ENCODE data around the gene GPER1.

The GPER1 gene

GRCh38 chr7:1103789-1104515 is 16.0 kb downstream of the GPER1 start:
- Histone ChIP-seq H3K79me2 (ENCODE audit: control insufficient read depth, insufficient read depth, low read length) (no peaks in the 10 kb centered on the region), H3K4me1 (ENCODE audit: control insufficient read depth, low read depth, low read length) (no peaks in the 10 kb centered on the region), H2BK120ac (ENCODE audit: low read depth, low read length) (no peak overlapping the region), H4K8ac (ENCODE audit: low read depth, low read length) (no peak overlapping the region), H2BK15ac (replicated peaks; ENCODE audit: low read depth) (no peak overlapping the region), H3K23ac (ENCODE audit: low read length) (no peak overlapping the region), H3K9ac (ENCODE audit: low read length) (no peak overlapping the region), H3K4me2 (ENCODE audit: low read length) (no peak overlapping the region), H4K5ac (ENCODE audit: low read length) (no peak overlapping the region), H3K27ac (ENCODE audit: low read depth, low read length) (no peak overlapping the region), H3K56ac (ENCODE audit: low read length) (no peak overlapping the region), H3K79me1 (ENCODE audit: low read length) (peaks cover 1% of the 10 kb centered on the region), H3K27me3 (ENCODE audit: insufficient read depth, low read length, poor library complexity) (no peaks in the 10 kb centered on the region), H2AK5ac (ENCODE audit: low read length) (no peak overlapping the region), H3K4ac (ENCODE audit: low read depth, low read length) (no peak overlapping the region), H2BK5ac (ENCODE audit: low read length) (no peak overlapping the region), H3K18ac (ENCODE audit: low read length) (no peak overlapping the region), H3K4me3 (ENCODE audit: low read length) (no peak overlapping the region), H3K36me3 (ENCODE audit: control insufficient read depth, insufficient read depth, low read length) (peaks cover 2% of the 10 kb centered on the region)
- DNase-seq, result no peak
- WGBS (ENCODE audit: extremely low coverage, insufficient coverage, low lambda C conversion rate), result no CpG with 5 or more reads among the region's 21 CpGs

DNA sequence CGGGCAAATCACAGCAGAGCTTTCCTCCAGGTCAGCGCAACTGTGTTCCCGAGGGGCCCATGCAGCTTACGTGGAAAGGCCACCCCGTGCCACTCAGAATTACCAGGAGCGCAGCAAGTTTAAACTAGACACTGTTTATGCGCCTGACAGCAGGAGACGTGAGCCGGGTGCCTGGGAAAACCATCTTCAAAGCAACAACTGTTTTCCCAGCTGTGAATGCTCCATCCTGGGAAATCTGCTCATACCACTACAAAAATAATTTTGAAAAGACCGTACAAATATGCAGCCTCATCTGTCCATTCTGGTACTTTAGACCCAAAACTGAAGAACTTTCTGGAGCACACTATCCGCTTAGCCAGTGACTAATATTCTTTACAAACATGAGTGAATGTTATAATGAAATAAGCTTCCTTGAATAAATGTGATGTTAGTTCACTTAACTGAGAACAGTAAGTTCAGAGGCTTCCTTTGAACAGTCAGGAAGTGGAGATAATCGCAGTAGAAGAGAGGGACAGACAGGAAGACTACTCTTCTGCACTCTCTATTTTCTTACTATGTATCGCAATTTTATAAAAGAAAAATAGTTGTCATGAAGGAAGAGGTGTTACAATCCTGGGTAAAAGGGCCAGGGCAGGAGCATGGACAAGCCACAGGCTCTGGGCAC is 16.7 kb downstream of the GPER1 start:
- Histone ChIP-seq H3K36me3 (ENCODE audit: control insufficient read depth, insufficient read depth, low read length) (peaks cover under 1% of the 10 kb centered on the region), H4K5ac (ENCODE audit: low read length) (no peak overlapping the region), H3K23ac (ENCODE audit: low read length) (no peak overlapping the region), H3K4me1 (ENCODE audit: control insufficient read depth, low read depth, low read length) (no peaks in the 10 kb centered on the region), H3K9ac (ENCODE audit: low read length) (no peak overlapping the region), H2BK15ac (replicated peaks; ENCODE audit: low read depth) (no peak overlapping the region), H3K4ac (ENCODE audit: low read depth, low read length) (no peak overlapping the region), H3K4me2 (ENCODE audit: low read length) (no peak overlapping the region), H3K27me3 (ENCODE audit: insufficient read depth, low read length, poor library complexity) (no peaks in the 10 kb centered on the region), H2BK5ac (ENCODE audit: low read length) (no peak overlapping the region), H3K27ac (ENCODE audit: low read depth, low read length) (no peak overlapping the region), H2AK5ac (ENCODE audit: low read length) (no peak overlapping the region), H3K79me1 (ENCODE audit: low read length) (peaks cover 1% of the 10 kb centered on the region), H3K79me2 (ENCODE audit: control insufficient read depth, insufficient read depth, low read length) (no peaks in the 10 kb centered on the region), H4K8ac (ENCODE audit: low read depth, low read length) (no peak overlapping the region), H2BK120ac (ENCODE audit: low read depth, low read length) (no peak overlapping the region), H3K56ac (ENCODE audit: low read length) (no peak overlapping the region), H3K4me3 (ENCODE audit: low read length) (no peak overlapping the region), H3K18ac (ENCODE audit: low read length) (no peak overlapping the region)
- DNase-seq, result no peak
- WGBS (ENCODE audit: extremely low coverage, insufficient coverage, low lambda C conversion rate), result no CpG with 5 or more reads among the region's 13 CpGs

DNA sequence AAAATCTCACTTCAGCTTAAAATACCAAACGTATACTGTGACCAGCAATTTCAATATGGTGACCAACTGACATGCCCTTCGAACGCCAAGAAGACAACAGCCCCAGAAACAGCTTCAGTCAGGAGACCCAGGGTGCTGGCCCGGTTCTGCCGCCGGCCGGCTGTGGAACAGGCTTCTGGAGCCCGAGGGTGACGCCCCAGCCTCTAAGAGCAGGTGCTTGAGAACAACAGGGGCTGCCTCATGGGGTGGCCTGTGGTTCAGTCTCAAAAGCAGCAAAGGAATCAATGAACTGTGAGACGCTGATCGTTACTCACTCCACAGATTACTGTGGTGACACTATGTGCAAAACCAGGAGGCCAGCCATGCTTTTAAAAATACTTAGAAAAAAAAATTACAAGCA is 17.3 kb downstream of the GPER1 start:
- H4K8ac ChIP-seq (ENCODE audit: low read depth, low read length), result no peak overlapping the region
- no peak overlapping the region for H3K18ac ChIP-seq (ENCODE audit: low read length)
- no peak overlapping the region for H3K4ac ChIP-seq (ENCODE audit: low read depth, low read length)
- no peak for DNase-seq
- H3K4me3 ChIP-seq (ENCODE audit: low read length), result no peak overlapping the region
- H3K27me3 ChIP-seq (ENCODE audit: insufficient read depth, low read length, poor library complexity), result no peaks in the 10 kb centered on the region
- no peak overlapping the region for H4K5ac ChIP-seq (ENCODE audit: low read length)
- H3K79me2 ChIP-seq (ENCODE audit: control insufficient read depth, insufficient read depth, low read length), result no peaks in the 10 kb centered on the region
- H3K23ac ChIP-seq (ENCODE audit: low read length), result no peak overlapping the region
- no peak overlapping the region for H3K9ac ChIP-seq (ENCODE audit: low read length)
- no peak overlapping the region for H2BK5ac ChIP-seq (ENCODE audit: low read length)
- no peak overlapping the region for H2BK15ac ChIP-seq (replicated peaks; ENCODE audit: low read depth)
- H3K4me2 ChIP-seq (ENCODE audit: low read length), result no peak overlapping the region
- H2AK5ac ChIP-seq (ENCODE audit: low read length), result no peak overlapping the region
- no peak overlapping the region for H3K27ac ChIP-seq (ENCODE audit: low read depth, low read length)
- no peak overlapping the region for H3K56ac ChIP-seq (ENCODE audit: low read length)
- no peaks in the 10 kb centered on the region for H3K36me3 ChIP-seq (ENCODE audit: control insufficient read depth, insufficient read depth, low read length)
- H2BK120ac ChIP-seq (ENCODE audit: low read depth, low read length), result no peak overlapping the region
- no CpG with 5 or more reads among the region's 11 CpGs for WGBS (ENCODE audit: extremely low coverage, insufficient coverage, low lambda C conversion rate)
- peaks cover 1% of the 10 kb centered on the region for H3K79me1 ChIP-seq (ENCODE audit: low read length)
- no peaks in the 10 kb centered on the region for H3K4me1 ChIP-seq (ENCODE audit: control insufficient read depth, low read depth, low read length)

GRCh38 chr7:1106063-1106792 is 18.3 kb downstream of the GPER1 start:
- Histone ChIP-seq H3K36me3 (ENCODE audit: control insufficient read depth, insufficient read depth, low read length) (no peaks in the 10 kb centered on the region), H3K23ac (ENCODE audit: low read length) (no peak overlapping the region), H3K4me2 (ENCODE audit: low read length) (no peak overlapping the region), H4K8ac (ENCODE audit: low read depth, low read length) (no peak overlapping the region), H2BK5ac (ENCODE audit: low read length) (no peak overlapping the region), H3K79me1 (ENCODE audit: low read length) (peaks cover 1% of the 10 kb centered on the region), H3K4ac (ENCODE audit: low read depth, low read length) (no peak overlapping the region), H2AK5ac (ENCODE audit: low read length) (no peak overlapping the region), H2BK120ac (ENCODE audit: low read depth, low read length) (no peak overlapping the region), H3K27ac (ENCODE audit: low read depth, low read length) (no peak overlapping the region), H3K27me3 (ENCODE audit: insufficient read depth, low read length, poor library complexity) (no peaks in the 10 kb centered on the region), H3K4me1 (ENCODE audit: control insufficient read depth, low read depth, low read length) (no peaks in the 10 kb centered on the region), H3K9ac (ENCODE audit: low read length) (no peak overlapping the region), H4K5ac (ENCODE audit: low read length) (no peak overlapping the region), H3K79me2 (ENCODE audit: control insufficient read depth, insufficient read depth, low read length) (no peaks in the 10 kb centered on the region), H3K56ac (ENCODE audit: low read length) (no peak overlapping the region), H3K18ac (ENCODE audit: low read length) (no peak overlapping the region), H2BK15ac (replicated peaks; ENCODE audit: low read depth) (no peak overlapping the region), H3K4me3 (ENCODE audit: low read length) (no peak overlapping the region)
- no peak for DNase-seq
- no CpG with 5 or more reads among the region's 27 CpGs for WGBS (ENCODE audit: extremely low coverage, insufficient coverage, low lambda C conversion rate)

GRCh38 chr7:1106793-1107421 is 19.0 kb downstream of the GPER1 start:
- Histone ChIP-seq H3K79me2 (ENCODE audit: control insufficient read depth, insufficient read depth, low read length) (no peaks in the 10 kb centered on the region), H4K5ac (ENCODE audit: low read length) (no peak overlapping the region), H2BK120ac (ENCODE audit: low read depth, low read length) (no peak overlapping the region), H3K4me3 (ENCODE audit: low read length) (no peak overlapping the region), H3K79me1 (ENCODE audit: low read length) (peaks cover 1% of the 10 kb centered on the region), H3K4me2 (ENCODE audit: low read length) (no peak overlapping the region), H3K27ac (ENCODE audit: low read depth, low read length) (no peak overlapping the region), H3K27me3 (ENCODE audit: insufficient read depth, low read length, poor library complexity) (no peaks in the 10 kb centered on the region), H3K56ac (ENCODE audit: low read length) (no peak overlapping the region), H3K9ac (ENCODE audit: low read length) (no peak overlapping the region), H3K36me3 (ENCODE audit: control insufficient read depth, insufficient read depth, low read length) (no peaks in the 10 kb centered on the region), H2BK5ac (ENCODE audit: low read length) (no peak overlapping the region), H2AK5ac (ENCODE audit: low read length) (no peak overlapping the region), H3K4ac (ENCODE audit: low read depth, low read length) (no peak overlapping the region), H3K23ac (ENCODE audit: low read length) (no peak overlapping the region), H2BK15ac (replicated peaks; ENCODE audit: low read depth) (no peak overlapping the region), H4K8ac (ENCODE audit: low read depth, low read length) (no peak overlapping the region), H3K4me1 (ENCODE audit: control insufficient read depth, low read depth, low read length) (no peaks in the 10 kb centered on the region), H3K18ac (ENCODE audit: low read length) (no peak overlapping the region)
- DNase-seq, result no peak
- no CpG with 5 or more reads among the region's 20 CpGs for WGBS (ENCODE audit: extremely low coverage, insufficient coverage, low lambda C conversion rate)
